ENCODE measurements around the gene GNGT2. TPM values are rescaled to one million over a fixed set of nuclear protein-coding genes. Genes with fewer than 3 reads are reported as not detected.

Gene GNGT2
- polyA plus RNA-seq, 3 donors = 16.0 to 25.1 (median 16.7) TPM

DNA sequence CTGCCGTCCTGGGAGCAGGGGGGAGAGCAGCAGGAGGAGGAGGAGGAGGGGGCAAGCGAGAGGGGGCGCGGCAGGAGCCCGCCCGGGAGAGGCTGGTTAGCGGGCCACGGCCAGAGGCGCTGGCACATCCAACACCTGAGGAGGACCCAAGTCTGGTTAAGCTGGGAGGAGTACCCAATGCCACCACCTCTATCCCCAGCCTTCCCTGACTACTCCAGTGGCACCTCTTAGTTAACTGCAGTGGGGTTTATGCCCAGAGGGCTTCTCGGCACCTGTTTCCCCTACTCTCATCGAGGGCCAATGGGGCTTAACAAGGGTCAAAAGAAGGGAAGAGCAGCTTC is 14.6 kb upstream of the GNGT2 start:
- Mint-ChIP-seq H3K4me3 (peak overlapping the region; percentile 75 to 92), H3K4me1 (peaks cover 57% of the 10 kb centered on the region), H3K27ac (no peak overlapping the region), H3K9me3 (peaks cover 0 to 13% (median 7%) of the 10 kb centered on the region in 7 donors), H3K36me3 (peaks cover 36% of the 10 kb centered on the region in 2 donors), H3K27me3 (ENCODE audit: low read depth in 3 of 3) (peaks cover 48 to 72% (median 56%) of the 10 kb centered on the region in 3 donors)
- Histone ChIP-seq H2AFZ (ENCODE audit: insufficient read depth, low read depth, low read length, poor library complexity, severe bottlenecking) (peak overlapping the region; percentile 32), H3K4me3 (replicated peaks in 1 of 3; ENCODE audit: low read depth in 2 of 3, low read length in 3 of 3) (peak overlapping the region in 1 of 3 experiments; percentile 69), H3K9me3 (replicated peaks in 1 of 2; ENCODE audit: control insufficient read depth in 1 of 2, insufficient read depth in 1 of 2, low read length in 2 of 2) (peaks cover 0 to 5% of the 10 kb centered on the region in 2 donors), H3K4me1 (ENCODE audit: control insufficient read depth in 1 of 2, insufficient read depth in 2 of 2, low read length in 2 of 2) (peaks cover 39 to 59% of the 10 kb centered on the region in 2 donors), H4K20me1 (ENCODE audit: insufficient read depth, low read length) (peaks cover 18% of the 10 kb centered on the region), H3K79me2 (ENCODE audit: insufficient read depth, low read length) (no peaks in the 10 kb centered on the region), H3K27me3 (ENCODE audit: control insufficient read depth in 2 of 2, insufficient read depth in 2 of 2, low read length in 2 of 2) (peaks cover 19 to 48% of the 10 kb centered on the region in 2 donors), H3K36me3 (replicated peaks in 1 of 2; ENCODE audit: control insufficient read depth in 1 of 2, insufficient read depth in 2 of 2, low read length in 2 of 2) (peaks cover 16 to 23% of the 10 kb centered on the region in 2 donors), H3K4me2 (replicated peaks; ENCODE audit: extremely low read depth, low read length, poor library complexity, severe bottlenecking) (peak overlapping the region; percentile 76), H3K9ac (ENCODE audit: insufficient read depth, low read length, poor library complexity, severe bottlenecking) (peak overlapping the region; percentile 12), H3K27ac (ENCODE audit: low read depth in 1 of 2, low read length in 2 of 2) (no peak overlapping the region)
- TF ChIP-seq, protein P1, sequence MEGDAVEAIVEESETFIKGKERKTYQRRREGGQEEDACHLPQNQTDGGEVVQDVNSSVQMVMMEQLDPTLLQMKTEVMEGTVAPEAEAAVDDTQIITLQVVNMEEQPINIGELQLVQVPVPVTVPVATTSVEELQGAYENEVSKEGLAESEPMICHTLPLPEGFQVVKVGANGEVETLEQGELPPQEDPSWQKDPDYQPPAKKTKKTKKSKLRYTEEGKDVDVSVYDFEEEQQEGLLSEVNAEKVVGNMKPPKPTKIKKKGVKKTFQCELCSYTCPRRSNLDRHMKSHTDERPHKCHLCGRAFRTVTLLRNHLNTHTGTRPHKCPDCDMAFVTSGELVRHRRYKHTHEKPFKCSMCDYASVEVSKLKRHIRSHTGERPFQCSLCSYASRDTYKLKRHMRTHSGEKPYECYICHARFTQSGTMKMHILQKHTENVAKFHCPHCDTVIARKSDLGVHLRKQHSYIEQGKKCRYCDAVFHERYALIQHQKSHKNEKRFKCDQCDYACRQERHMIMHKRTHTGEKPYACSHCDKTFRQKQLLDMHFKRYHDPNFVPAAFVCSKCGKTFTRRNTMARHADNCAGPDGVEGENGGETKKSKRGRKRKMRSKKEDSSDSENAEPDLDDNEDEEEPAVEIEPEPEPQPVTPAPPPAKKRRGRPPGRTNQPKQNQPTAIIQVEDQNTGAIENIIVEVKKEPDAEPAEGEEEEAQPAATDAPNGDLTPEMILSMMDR (IDR thresholded peaks at IDR 0.05) = no peak
- WGBS (ENCODE audit: insufficient coverage) = 42% methylated on average over 2 of the region's 11 CpGs
- no peak for DNase-seq
- intact Hi-C loops (cut with micrococcal nuclease) = loop anchor here in 1 of 2 donors (5.0 kb wide), 1 partner anchor 67 kb away; no protein-coding TSS in a partner anchor

- H3K4me1 ChIP-seq (ENCODE audit: control insufficient read depth in 1 of 2, insufficient read depth in 2 of 2, low read length in 2 of 2) = peaks cover 40 to 59% of the 10 kb centered on the region in 2 donors
- peak overlapping the region; percentile 2 to 69 (median 26) for H3K4me3 ChIP-seq (replicated peaks in 1 of 3; ENCODE audit: low read depth in 2 of 3, low read length in 3 of 3)
- peak in 1 of 3 donors; percentile 15 for DNase-seq
- H3K36me3 Mint-ChIP-seq = peaks cover 34 to 38% of the 10 kb centered on the region in 2 donors
- peaks cover 16 to 23% of the 10 kb centered on the region in 2 donors for H3K36me3 ChIP-seq (replicated peaks in 1 of 2; ENCODE audit: control insufficient read depth in 1 of 2, insufficient read depth in 2 of 2, low read length in 2 of 2)
- H3K4me3 Mint-ChIP-seq = peak overlapping the region; percentile 75 to 92
- H2AFZ ChIP-seq (ENCODE audit: insufficient read depth, low read depth, low read length, poor library complexity, severe bottlenecking) = peak overlapping the region; percentile 32
- H3K4me2 ChIP-seq (replicated peaks; ENCODE audit: extremely low read depth, low read length, poor library complexity, severe bottlenecking) = peak overlapping the region; percentile 76
- TF ChIP-seq, protein P1 (IDR thresholded peaks at IDR 0.05) = no peak
- H4K20me1 ChIP-seq (ENCODE audit: insufficient read depth, low read length) = peaks cover 18% of the 10 kb centered on the region
- peaks cover 0 to 13% (median 7%) of the 10 kb centered on the region in 7 donors for H3K9me3 Mint-ChIP-seq
- no peak overlapping the region for H3K27ac Mint-ChIP-seq
- no peak overlapping the region for H3K27ac ChIP-seq (ENCODE audit: low read depth in 1 of 2, low read length in 2 of 2)
- intact Hi-C loops (cut with micrococcal nuclease) = no loop called here
- H3K9ac ChIP-seq (ENCODE audit: insufficient read depth, low read length, poor library complexity, severe bottlenecking) = peak overlapping the region; percentile 38
- H3K4me1 Mint-ChIP-seq = peaks cover 57% of the 10 kb centered on the region
- peaks cover 0 to 5% of the 10 kb centered on the region in 2 donors for H3K9me3 ChIP-seq (replicated peaks in 1 of 2; ENCODE audit: control insufficient read depth in 1 of 2, insufficient read depth in 1 of 2, low read length in 2 of 2)
- H3K27me3 ChIP-seq (ENCODE audit: control insufficient read depth in 2 of 2, insufficient read depth in 2 of 2, low read length in 2 of 2) = peaks cover 15 to 42% of the 10 kb centered on the region in 2 donors
- no peaks in the 10 kb centered on the region for H3K79me2 ChIP-seq (ENCODE audit: insufficient read depth, low read length)
- H3K27me3 Mint-ChIP-seq (ENCODE audit: low read depth in 3 of 3) = peaks cover 44 to 67% (median 50%) of the 10 kb centered on the region in 3 donors
- 1% methylated on average over 93 of the region's 95 CpGs for WGBS (ENCODE audit: insufficient coverage)
Measured at GRCh38 chr17:49224198-49224996, 14.0 kb upstream of the GNGT2 start.
